Measurements from ENCODE around the gene KIAA0825.

The KIAA0825 gene

DNA sequence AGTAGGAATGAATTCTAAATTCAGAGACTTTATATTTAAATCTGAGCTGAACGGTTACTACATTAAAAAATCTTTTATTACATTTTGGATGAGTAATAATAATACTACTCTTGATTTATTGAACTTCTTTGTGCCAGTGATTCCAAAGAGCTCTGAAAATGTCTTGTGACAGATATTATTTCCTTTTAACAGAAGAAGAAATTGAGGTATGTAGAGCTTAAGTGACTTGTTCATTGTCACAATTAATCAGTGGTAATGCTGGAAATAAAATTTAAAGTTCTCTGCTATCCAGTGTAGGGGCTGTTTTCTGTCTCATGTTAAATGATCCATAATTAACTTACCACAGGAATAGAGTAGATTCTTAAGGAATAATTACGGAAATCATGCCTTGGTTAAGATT is 335.3 kb downstream of the KIAA0825 start:
- Histone ChIP-seq H3K36me3 (replicated peaks; ENCODE audit: low read depth, low read length) (no peaks in the 10 kb centered on the region), H3K27me3 (ENCODE audit: low read depth, low read length) (no peaks in the 10 kb centered on the region), H2AFZ (ENCODE audit: low read depth, low read length) (no peak overlapping the region), H3K9me3 (ENCODE audit: insufficient read depth, low read length) (no peaks in the 10 kb centered on the region), H3K4me2 (ENCODE audit: low read length) (no peak overlapping the region), H3K79me2 (ENCODE audit: low read length) (no peaks in the 10 kb centered on the region), H4K20me1 (ENCODE audit: insufficient read depth, low read length) (no peaks in the 10 kb centered on the region), H3K4me1 (ENCODE audit: low read length) (no peaks in the 10 kb centered on the region), H3K9ac (ENCODE audit: low read length) (no peak overlapping the region), H3K27ac (ENCODE audit: low read length) (no peak overlapping the region), H3K4me3 (ENCODE audit: low read length) (no peak overlapping the region)
- TF ChIP-seq EZH2phosphoT487 (IDR thresholded peaks at IDR 0.05; ENCODE audit: low read depth) (no peak), CTCF (IDR thresholded peaks at IDR 0.05; ENCODE audit: low read depth, low read length) (no peak)

- Histone ChIP-seq H3K36me3 (replicated peaks; ENCODE audit: low read depth, low read length) (no peaks in the 10 kb centered on the region), H3K9me3 (ENCODE audit: insufficient read depth, low read length) (no peaks in the 10 kb centered on the region), H3K4me1 (ENCODE audit: low read length) (no peaks in the 10 kb centered on the region), H2AFZ (ENCODE audit: low read depth, low read length) (no peak overlapping the region), H3K79me2 (ENCODE audit: low read length) (no peaks in the 10 kb centered on the region), H3K4me2 (ENCODE audit: low read length) (no peak overlapping the region), H3K4me3 (ENCODE audit: low read length) (no peak overlapping the region), H3K27me3 (ENCODE audit: low read depth, low read length) (no peaks in the 10 kb centered on the region), H4K20me1 (ENCODE audit: insufficient read depth, low read length) (no peaks in the 10 kb centered on the region), H3K27ac (ENCODE audit: low read length) (no peak overlapping the region), H3K9ac (ENCODE audit: low read length) (no peak overlapping the region)
- TF ChIP-seq CTCF (IDR thresholded peaks at IDR 0.05; ENCODE audit: low read depth, low read length) (no peak), EZH2phosphoT487 (IDR thresholded peaks at IDR 0.05; ENCODE audit: low read depth) (no peak)
Measured at GRCh38 chr5:94281236-94281801, 337.1 kb downstream of the KIAA0825 start.

- Histone ChIP-seq H3K9ac (ENCODE audit: low read length) (no peak overlapping the region), H3K4me3 (ENCODE audit: low read length) (no peak overlapping the region), H2AFZ (ENCODE audit: low read depth, low read length) (no peak overlapping the region), H3K27me3 (ENCODE audit: low read depth, low read length) (no peaks in the 10 kb centered on the region), H3K27ac (ENCODE audit: low read length) (no peak overlapping the region), H3K9me3 (ENCODE audit: insufficient read depth, low read length) (no peaks in the 10 kb centered on the region), H3K4me2 (ENCODE audit: low read length) (no peak overlapping the region), H4K20me1 (ENCODE audit: insufficient read depth, low read length) (no peaks in the 10 kb centered on the region), H3K4me1 (ENCODE audit: low read length) (no peaks in the 10 kb centered on the region), H3K36me3 (replicated peaks; ENCODE audit: low read depth, low read length) (no peaks in the 10 kb centered on the region), H3K79me2 (ENCODE audit: low read length) (no peaks in the 10 kb centered on the region)
- TF ChIP-seq CTCF (IDR thresholded peaks at IDR 0.05; ENCODE audit: low read depth, low read length) (no peak), EZH2phosphoT487 (IDR thresholded peaks at IDR 0.05; ENCODE audit: low read depth) (no peak)
Measured at GRCh38 chr5:94276751-94277150, 341.7 kb downstream of the KIAA0825 start.

GRCh38 chr5:94276048-94276447 is 342.4 kb downstream of the KIAA0825 start:
- Histone ChIP-seq H3K27ac (ENCODE audit: low read length) (no peak overlapping the region), H3K4me3 (ENCODE audit: low read length) (no peak overlapping the region), H3K9me3 (ENCODE audit: insufficient read depth, low read length) (no peaks in the 10 kb centered on the region), H2AFZ (ENCODE audit: low read depth, low read length) (no peak overlapping the region), H3K79me2 (ENCODE audit: low read length) (no peaks in the 10 kb centered on the region), H3K36me3 (replicated peaks; ENCODE audit: low read depth, low read length) (no peaks in the 10 kb centered on the region), H3K4me2 (ENCODE audit: low read length) (no peak overlapping the region), H3K27me3 (ENCODE audit: low read depth, low read length) (no peaks in the 10 kb centered on the region), H3K9ac (ENCODE audit: low read length) (no peak overlapping the region), H4K20me1 (ENCODE audit: insufficient read depth, low read length) (no peaks in the 10 kb centered on the region), H3K4me1 (ENCODE audit: low read length) (no peaks in the 10 kb centered on the region)
- TF ChIP-seq EZH2phosphoT487 (IDR thresholded peaks at IDR 0.05; ENCODE audit: low read depth) (no peak), CTCF (IDR thresholded peaks at IDR 0.05; ENCODE audit: low read depth, low read length) (no peak)
